ENCODE results near the gene JMJD1C.

JMJD1C gene

DNA sequence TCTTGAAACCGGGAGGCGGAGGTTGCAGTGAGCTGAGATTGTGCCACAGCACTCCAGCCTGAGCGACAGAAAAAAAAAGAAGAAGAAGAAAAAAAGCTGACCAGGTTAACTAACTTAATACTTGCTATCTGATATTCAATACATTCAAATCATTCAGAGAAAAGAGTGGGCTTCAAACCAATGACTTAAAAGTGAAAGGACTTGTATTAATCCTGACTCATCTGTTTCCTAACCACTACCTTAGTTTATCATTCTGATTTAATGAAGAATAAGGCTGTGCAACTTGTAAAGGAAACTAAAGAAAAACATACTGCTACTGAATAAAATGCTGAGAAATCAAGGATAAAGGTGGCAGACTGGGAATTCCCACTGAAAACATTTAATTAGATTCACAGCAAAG is 204.3 kb downstream of the JMJD1C start:
- H3K27me3 ChIP-seq = no peaks in the 10 kb centered on the region
- H3K9me3 ChIP-seq = no peaks in the 10 kb centered on the region
- peaks cover 7% of the 10 kb centered on the region for H3K4me1 ChIP-seq
- no peak overlapping the region for H3K4me3 ChIP-seq (ENCODE audit: low read depth, low read length)
- peaks cover 17% of the 10 kb centered on the region for H3K36me3 ChIP-seq
- no peak for TF ChIP-seq CTCF (IDR thresholded peaks at IDR 0.05; ENCODE audit: low read depth, low read length)
- DNase-seq = no peak

- H3K4me3 ChIP-seq (ENCODE audit: low read depth, low read length) = no peak overlapping the region
- peaks cover 10% of the 10 kb centered on the region for H3K4me1 ChIP-seq
- no peak for TF ChIP-seq CTCF (IDR thresholded peaks at IDR 0.05; ENCODE audit: low read depth, low read length)
- no peaks in the 10 kb centered on the region for H3K27me3 ChIP-seq
- no peaks in the 10 kb centered on the region for H3K9me3 ChIP-seq
- no peak for DNase-seq
- peaks cover 17% of the 10 kb centered on the region for H3K36me3 ChIP-seq
Measured at GRCh38 chr10:63260860-63261251, 204.9 kb downstream of the JMJD1C start.

DNA sequence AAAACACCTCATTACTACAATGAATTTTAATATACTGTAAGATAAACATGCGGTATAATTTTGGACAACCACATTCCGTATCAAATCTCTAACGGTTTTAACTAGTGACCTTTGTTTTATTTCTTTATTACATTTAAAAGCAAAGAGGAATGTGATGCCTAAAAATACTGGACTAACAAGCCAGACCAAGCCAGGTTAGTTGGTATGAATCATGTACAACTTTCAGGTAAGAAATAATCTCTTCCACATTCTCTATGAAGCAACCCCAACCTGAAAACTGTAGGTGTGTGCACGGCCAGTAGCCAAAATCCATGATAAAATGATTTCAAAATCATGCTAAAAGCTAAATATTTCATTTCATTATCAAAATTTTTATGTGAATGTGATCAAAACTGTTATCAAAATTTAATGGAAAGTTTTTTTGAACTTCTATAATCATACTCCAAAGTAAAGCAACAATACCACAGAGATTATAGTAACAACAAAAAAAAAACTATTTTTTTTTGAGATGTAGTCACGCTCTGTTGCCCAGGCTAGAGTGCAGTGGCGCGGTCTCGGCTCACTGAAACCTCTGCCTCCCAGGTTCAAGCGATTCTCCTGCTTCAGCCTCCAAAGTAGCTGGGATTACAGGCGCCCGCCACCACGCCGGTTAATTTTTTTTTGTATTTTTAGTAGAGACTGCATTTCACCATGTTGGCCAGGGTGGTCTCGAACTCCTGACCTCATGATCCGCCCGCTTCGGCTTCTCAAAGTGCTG is 205.5 kb downstream of the JMJD1C start:
- no peak for TF ChIP-seq CTCF (IDR thresholded peaks at IDR 0.05; ENCODE audit: low read depth, low read length)
- Histone ChIP-seq H3K4me1 (peaks cover 10% of the 10 kb centered on the region), H3K27me3 (no peaks in the 10 kb centered on the region), H3K4me3 (ENCODE audit: low read depth, low read length) (no peak overlapping the region), H3K9me3 (no peaks in the 10 kb centered on the region), H3K36me3 (peaks cover 17% of the 10 kb centered on the region)
- no peak for DNase-seq

DNA sequence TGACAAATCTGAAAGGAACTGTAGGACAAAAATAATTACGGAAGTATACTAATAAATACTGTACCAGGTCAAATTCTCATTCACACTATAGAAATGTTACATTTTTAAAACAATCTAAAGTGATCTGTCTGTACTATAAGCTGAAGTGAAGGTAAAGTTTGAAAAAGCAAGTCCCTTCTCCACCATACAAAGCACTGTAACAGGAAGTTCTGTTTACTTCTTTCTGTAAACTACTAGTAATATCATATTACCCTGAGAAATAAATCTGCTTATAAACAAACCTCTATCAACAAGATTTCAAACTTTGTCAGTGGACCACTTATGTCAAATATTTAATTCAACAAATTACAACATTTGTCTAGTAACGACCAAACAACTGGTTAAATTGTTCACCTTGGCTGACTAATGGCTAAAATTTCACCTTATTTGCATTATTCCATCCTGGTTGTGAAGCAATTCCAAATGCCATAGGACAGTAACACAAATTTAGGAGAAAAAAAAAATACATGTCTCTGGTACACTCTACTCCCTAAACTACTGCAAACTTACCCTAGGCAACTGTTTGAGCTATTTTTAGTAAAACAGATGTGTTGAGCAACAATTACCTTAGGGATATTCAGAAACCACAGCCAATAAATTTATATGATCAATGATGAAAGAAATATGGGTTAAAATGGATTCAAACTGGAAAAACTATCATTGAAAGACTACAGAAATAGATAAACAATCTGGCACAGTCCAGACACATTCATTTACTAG is 206.7 kb downstream of the JMJD1C start:
- Histone ChIP-seq H3K9me3 (no peaks in the 10 kb centered on the region), H3K27me3 (no peaks in the 10 kb centered on the region), H3K4me1 (peaks cover 10% of the 10 kb centered on the region), H3K4me3 (ENCODE audit: low read depth, low read length) (no peak overlapping the region), H3K36me3 (peaks cover 17% of the 10 kb centered on the region)
- TF ChIP-seq CTCF (IDR thresholded peaks at IDR 0.05; ENCODE audit: low read depth, low read length) = no peak
- DNase-seq = no peak

DNA sequence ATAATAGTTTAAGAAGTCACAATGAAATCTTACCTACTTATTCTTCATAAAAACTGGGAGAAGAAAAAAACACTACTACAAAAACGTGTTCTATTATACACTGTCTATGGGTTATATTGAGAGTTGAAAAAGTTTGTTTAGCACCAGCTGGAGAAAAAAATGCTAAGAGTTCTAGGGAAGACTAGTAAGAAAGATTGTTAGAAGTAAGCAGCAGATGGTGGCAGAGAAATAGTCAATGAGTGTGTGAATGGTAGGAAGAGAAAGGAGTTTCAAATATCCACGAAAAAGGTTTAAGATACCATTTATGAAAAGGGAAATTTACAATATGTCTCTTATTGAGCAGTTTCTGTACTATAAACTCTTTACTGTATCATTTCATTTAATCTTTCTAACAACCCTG is 208.0 kb downstream of the JMJD1C start:
- peaks cover 10% of the 10 kb centered on the region for H3K4me1 ChIP-seq

More for the DNA sequence above, 208.0 kb downstream of the JMJD1C start:
- Histone ChIP-seq H3K27me3 (no peaks in the 10 kb centered on the region), H3K36me3 (peaks cover 17% of the 10 kb centered on the region), H3K4me3 (ENCODE audit: low read depth, low read length) (no peak overlapping the region), H3K9me3 (no peaks in the 10 kb centered on the region)
- no peak for DNase-seq
- no peak for TF ChIP-seq CTCF (IDR thresholded peaks at IDR 0.05; ENCODE audit: low read depth, low read length)
